Smooth muscle cell (in vitro differentiated cells): ENCODE measurements around the gene GRK7. TPM values are rescaled to one million over a fixed set of nuclear protein-coding genes. Genes with fewer than 3 reads are reported as not detected.
A peak's percentile ranks its signal among the peaks of the same experiment; 100 is the strongest.

Experiments used
- DNase-seq: peaks from one replicate; lab custom pipeline; 2025; ENCODE audit not compliant: unreplicated experiment; lab: John Stamatoyannopoulos, UW
- H2AFZ ChIP-seq: fragments of 200-600 bp; sonication (generic); 2 replicates; pipeline ENCODE4 v1.6.0; 2016; ENCODE audit warnings: antibody characterized with exemption, low read depth, mild to moderate bottlenecking
- H3F3A ChIP-seq: fragments of 200-600 bp; sonication (generic); 2 replicates; pipeline ENCODE4 v1.6.0; 2017; ENCODE audit warnings: antibody characterized with exemption, low read depth
- H3K27ac ChIP-seq: fragments of 200-600 bp; sonication (generic); 2 replicates; pipeline ENCODE4 v1.5.1; 2016; ENCODE audit warnings: low read depth, mild to moderate bottlenecking
- H3K27me3 ChIP-seq: fragments of 200-600 bp; sonication (generic); 2 replicates; pipeline ENCODE4 v1.6.1; 2016; ENCODE audit warnings: low read depth, mild to moderate bottlenecking
- H3K36me3 ChIP-seq: fragments of 200-600 bp; sonication (generic); 2 replicates; pipeline ENCODE4 v1.5.1; 2016; ENCODE audit warnings: low read depth
- H3K4me1 ChIP-seq: fragments of 200-600 bp; sonication (generic); 2 replicates; pipeline ENCODE4 v1.5.1; 2016; ENCODE audit warnings: low read depth
- H3K4me2 ChIP-seq: fragments of 200-600 bp; sonication (generic); 2 replicates; pipeline ENCODE4 v1.6.0; 2016; ENCODE audit warnings: mild to moderate bottlenecking
- H3K4me3 ChIP-seq: fragments of 200-600 bp; sonication (generic); 2 replicates; pipeline ENCODE4 v1.5.1; 2016; ENCODE audit warnings: mild to moderate bottlenecking
- H3K79me2 ChIP-seq: fragments of 200-600 bp; sonication (generic); 2 replicates; pipeline ENCODE4 v1.6.0; 2016; ENCODE audit warnings: low read depth, mild to moderate bottlenecking
- H3K9ac ChIP-seq: fragments of 200-600 bp; sonication (generic); 2 replicates; pipeline ENCODE4 v1.6.0; 2016; ENCODE audit warnings: low read depth
- H3K9me3 ChIP-seq: fragments of 200-600 bp; sonication (generic); replicated peaks from 2 replicates; pipeline ENCODE4 v1.5.1; 2016; ENCODE audit warnings: low read depth
- H4K20me1 ChIP-seq: fragments of 200-600 bp; sonication (generic); 2 replicates; pipeline ENCODE4 v1.6.0; 2016; ENCODE audit warnings: low read depth
- CTCF ChIP-seq: fragments of 200-600 bp; sonication (generic); IDR thresholded peaks from 2 replicates; pipeline ENCODE4 v1.5.1; 2017; ENCODE audit warnings: borderline replicate concordance, mild to moderate bottlenecking, antibody characterized with exemption; ENCODE audit not compliant: insufficient read depth, poor library complexity, severe bottlenecking
- WGBS: methylation state at CpG from one replicate; pipeline ENCODE4 v1.1.7; 2016; ENCODE audit warnings: low lambda C conversion rate; 5-methylcytosine and 5-hydroxymethylcytosine counted together
- polyA plus RNA-seq: library from polyadenylated mRNA; unstranded; fragments of >200 nt; fragmentation: Nextera tagmentation; extraction: Ambion mirVana; gene quantifications from 2 replicates; pipeline ENCODE4 v1.2.1, GENCODE V29; 2016
- total RNA-seq: library from RNA; depleted of rRNA; stranded (reverse); fragments of >200 nt; gene quantifications from 2 replicates; pipeline ENCODE4 v1.2.3, GENCODE V29; 2014

Gene GRK7
- total and polyA plus RNA-seq, 2 experiments from 2014 or later, result not detected

DNA sequence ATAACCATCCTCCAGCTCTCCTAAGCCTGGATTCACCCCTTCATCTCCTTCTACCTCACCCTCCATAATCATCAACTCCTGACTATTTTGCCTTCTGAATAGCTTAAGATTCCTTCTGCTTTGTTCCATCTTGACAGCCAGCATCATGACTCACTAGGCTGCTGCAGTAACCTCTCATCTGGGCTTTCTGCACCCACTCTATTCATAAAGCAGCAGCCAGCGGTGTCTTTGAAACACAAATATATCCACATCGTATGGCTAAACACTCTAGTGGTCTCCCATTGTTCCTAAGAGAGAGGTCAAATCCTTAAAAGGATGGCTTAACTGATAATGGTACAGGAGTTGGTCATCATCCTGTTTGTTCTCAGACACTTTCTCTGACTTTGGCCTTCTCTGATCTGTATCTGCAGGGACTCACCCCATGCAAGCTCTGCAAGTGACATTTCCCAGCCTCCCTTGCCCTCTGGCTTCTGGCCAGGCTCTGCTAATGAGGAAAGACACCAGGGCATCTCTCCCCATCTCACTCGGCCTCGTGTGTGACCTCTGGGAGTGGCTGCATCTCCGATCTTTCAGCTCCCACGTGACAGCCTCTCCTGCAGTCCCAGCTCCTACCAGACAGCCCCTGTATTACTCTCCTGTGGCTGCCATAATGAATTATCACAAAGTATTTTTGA, 6.2 kb downstream of the GRK7 start:
- Histone ChIP-seq H3K4me1 (no peaks in the 10 kb centered on the region), H3K9me3 (no peaks in the 10 kb centered on the region), H3F3A (no peaks in the 10 kb centered on the region), H3K79me2 (no peaks in the 10 kb centered on the region), H4K20me1 (no peaks in the 10 kb centered on the region), H2AFZ (no peak overlapping the region), H3K4me3 (no peak overlapping the region), H3K27me3 (no peaks in the 10 kb centered on the region), H3K9ac (no peak overlapping the region), H3K4me2 (peak overlapping the region; percentile 33), H3K27ac (no peak overlapping the region), H3K36me3 (no peaks in the 10 kb centered on the region)
- no peak for DNase-seq
- no peak for TF ChIP-seq CTCF
- 9% methylated on average over 6 of the region's 6 CpGs for WGBS

GRCh38 chr3:141773676-141774075, 10.5 kb downstream of the GRK7 start:
- Histone ChIP-seq H3K27ac (no peak overlapping the region), H3K9ac (no peak overlapping the region), H3K9me3 (no peaks in the 10 kb centered on the region), H2AFZ (no peak overlapping the region), H3F3A (no peaks in the 10 kb centered on the region), H4K20me1 (no peaks in the 10 kb centered on the region), H3K79me2 (no peaks in the 10 kb centered on the region), H3K4me3 (no peak overlapping the region), H3K27me3 (no peaks in the 10 kb centered on the region), H3K36me3 (no peaks in the 10 kb centered on the region), H3K4me1 (no peaks in the 10 kb centered on the region), H3K4me2 (no peak overlapping the region)
- DNase-seq, result no peak
- TF ChIP-seq CTCF, result no peak
- WGBS, result over 99% methylated on average over 6 of the region's 6 CpGs

- H2AFZ ChIP-seq, result no peak overlapping the region
- no peak overlapping the region for H3K4me3 ChIP-seq
- TF ChIP-seq CTCF, result no peak
- 96% methylated on average over 14 of the region's 14 CpGs for WGBS
- no peak for DNase-seq
- no peaks in the 10 kb centered on the region for H3K9me3 ChIP-seq
- no peaks in the 10 kb centered on the region for H3K4me1 ChIP-seq
- no peak overlapping the region for H3K27ac ChIP-seq
- no peaks in the 10 kb centered on the region for H3F3A ChIP-seq
- H3K79me2 ChIP-seq, result no peaks in the 10 kb centered on the region
- H3K27me3 ChIP-seq, result no peaks in the 10 kb centered on the region
- no peaks in the 10 kb centered on the region for H3K36me3 ChIP-seq
- H4K20me1 ChIP-seq, result no peaks in the 10 kb centered on the region
- H3K4me2 ChIP-seq, result no peak overlapping the region
- H3K9ac ChIP-seq, result no peak overlapping the region
These were observed 13.2 kb downstream of the GRK7 start for GRCh38 chr3:141776376-141776775.

DNA sequence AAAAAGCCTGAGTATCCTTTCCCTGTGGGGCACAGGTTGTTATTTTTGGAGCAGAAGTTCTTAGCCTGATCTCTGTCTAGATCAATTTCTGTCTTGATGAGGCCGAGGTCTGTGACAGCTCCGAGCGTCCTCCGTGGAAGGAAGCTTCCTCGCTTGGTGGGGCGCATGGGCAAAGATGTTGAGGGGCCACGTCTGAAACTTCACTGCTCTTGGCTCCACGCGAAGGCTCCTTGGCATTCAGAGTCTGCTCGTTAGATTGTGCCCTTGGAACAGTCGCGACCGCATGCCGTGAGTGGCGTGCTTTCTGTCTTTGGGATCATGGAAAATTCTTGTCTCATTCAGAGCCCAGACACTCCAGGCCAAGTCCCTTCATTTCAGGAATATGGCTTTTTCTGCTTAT, 13.7 kb downstream of the GRK7 start:
- WGBS, result 93% methylated on average over 15 of the region's 15 CpGs
- no peaks in the 10 kb centered on the region for H3K79me2 ChIP-seq
- H3K4me2 ChIP-seq, result no peak overlapping the region
- no peaks in the 10 kb centered on the region for H3F3A ChIP-seq
- no peak for DNase-seq
- no peak overlapping the region for H3K27ac ChIP-seq
- no peak overlapping the region for H3K9ac ChIP-seq
- no peak overlapping the region for H2AFZ ChIP-seq
- H3K4me1 ChIP-seq, result no peaks in the 10 kb centered on the region
- no peaks in the 10 kb centered on the region for H3K27me3 ChIP-seq
- no peak overlapping the region for H3K4me3 ChIP-seq
- no peaks in the 10 kb centered on the region for H3K9me3 ChIP-seq
- no peak for TF ChIP-seq CTCF
- no peaks in the 10 kb centered on the region for H4K20me1 ChIP-seq
- no peaks in the 10 kb centered on the region for H3K36me3 ChIP-seq
